Stimulated activated CD4-positive, alpha-beta T cell treated with anti-CD3 and anti-CD28 coated beads, Interleukin-1b, Interleukin-23, amount 100 ng/mL, for 24 hours (primary cell): ENCODE measurements around the gene GMIP.
"Not testable (repeated sequence)": the region's sequence is repeated elsewhere in the genome, so short reads cannot be mapped to it uniquely, and the experiment has no call there.

Source experiments
- DNase-seq, 4 experiments: peaks; one replicate each; pipeline ENCODE4 v3.0.0-alpha.2; 2020; ENCODE audit warnings: low read depth in 4 of 4, low spot score in 1 of 4

The GMIP gene, protein sequence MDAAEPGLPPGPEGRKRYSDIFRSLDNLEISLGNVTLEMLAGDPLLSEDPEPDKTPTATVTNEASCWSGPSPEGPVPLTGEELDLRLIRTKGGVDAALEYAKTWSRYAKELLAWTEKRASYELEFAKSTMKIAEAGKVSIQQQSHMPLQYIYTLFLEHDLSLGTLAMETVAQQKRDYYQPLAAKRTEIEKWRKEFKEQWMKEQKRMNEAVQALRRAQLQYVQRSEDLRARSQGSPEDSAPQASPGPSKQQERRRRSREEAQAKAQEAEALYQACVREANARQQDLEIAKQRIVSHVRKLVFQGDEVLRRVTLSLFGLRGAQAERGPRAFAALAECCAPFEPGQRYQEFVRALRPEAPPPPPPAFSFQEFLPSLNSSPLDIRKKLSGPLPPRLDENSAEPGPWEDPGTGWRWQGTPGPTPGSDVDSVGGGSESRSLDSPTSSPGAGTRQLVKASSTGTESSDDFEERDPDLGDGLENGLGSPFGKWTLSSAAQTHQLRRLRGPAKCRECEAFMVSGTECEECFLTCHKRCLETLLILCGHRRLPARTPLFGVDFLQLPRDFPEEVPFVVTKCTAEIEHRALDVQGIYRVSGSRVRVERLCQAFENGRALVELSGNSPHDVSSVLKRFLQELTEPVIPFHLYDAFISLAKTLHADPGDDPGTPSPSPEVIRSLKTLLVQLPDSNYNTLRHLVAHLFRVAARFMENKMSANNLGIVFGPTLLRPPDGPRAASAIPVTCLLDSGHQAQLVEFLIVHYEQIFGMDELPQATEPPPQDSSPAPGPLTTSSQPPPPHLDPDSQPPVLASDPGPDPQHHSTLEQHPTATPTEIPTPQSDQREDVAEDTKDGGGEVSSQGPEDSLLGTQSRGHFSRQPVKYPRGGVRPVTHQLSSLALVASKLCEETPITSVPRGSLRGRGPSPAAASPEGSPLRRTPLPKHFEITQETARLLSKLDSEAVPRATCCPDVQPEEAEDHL

GRCh38 chr19:19643158-19644053, at the start of gene GMIP:
Gene GMIP (minus strand): TSS chr19:19643657. CDS start chr19:19643529, 128 bp downstream.
- peak; percentile 73 to 82 (median 76) for DNase-seq

DNA sequence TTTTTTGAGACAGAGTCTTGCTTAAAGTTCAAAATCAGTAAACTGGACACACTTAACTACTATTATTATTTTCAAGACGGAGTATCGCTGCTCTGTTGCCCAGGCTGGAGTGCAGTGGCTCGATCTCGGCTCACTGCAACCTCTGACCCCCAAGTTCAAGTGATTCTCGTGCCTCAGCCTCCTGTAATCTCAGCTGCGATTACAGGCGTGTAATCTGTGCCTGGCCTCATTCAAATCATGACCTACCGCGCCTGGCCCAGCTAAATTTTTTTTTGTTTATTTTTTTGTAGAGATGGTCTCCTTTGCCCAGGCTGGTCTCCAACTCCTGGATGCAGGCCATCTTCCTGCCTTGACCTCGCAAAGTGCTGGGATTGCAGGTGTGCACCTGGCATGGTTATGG, 48.2 kb upstream of the GMIP start:
- DNase-seq = no peak

GRCh38 chr19:19689023-19689422, 45.6 kb upstream of the GMIP start:
- DNase-seq = not testable (repeated sequence)

GRCh38 chr19:19687090-19687489, 43.6 kb upstream of the GMIP start:
- no peak for DNase-seq

DNA sequence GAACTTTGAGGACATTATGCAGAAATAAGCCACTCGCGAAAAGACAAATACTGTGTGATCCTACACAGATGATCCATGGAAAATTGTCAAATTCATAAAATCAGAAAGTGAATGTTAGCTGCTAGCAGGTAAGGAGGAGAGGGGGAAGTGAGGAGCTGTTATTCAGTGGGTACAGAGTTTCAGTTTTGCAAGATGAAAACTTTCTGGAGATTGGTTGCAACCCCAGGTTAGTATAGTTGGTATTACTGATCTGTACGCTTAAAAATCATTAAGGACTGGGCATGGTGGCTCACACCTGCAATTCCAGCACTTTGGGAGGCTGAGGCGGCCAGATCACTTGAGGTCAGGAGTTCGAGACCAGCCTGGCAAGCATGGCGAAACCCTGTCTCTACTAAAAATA, 43.1 kb upstream of the GMIP start:
- DNase-seq = no peak

DNA sequence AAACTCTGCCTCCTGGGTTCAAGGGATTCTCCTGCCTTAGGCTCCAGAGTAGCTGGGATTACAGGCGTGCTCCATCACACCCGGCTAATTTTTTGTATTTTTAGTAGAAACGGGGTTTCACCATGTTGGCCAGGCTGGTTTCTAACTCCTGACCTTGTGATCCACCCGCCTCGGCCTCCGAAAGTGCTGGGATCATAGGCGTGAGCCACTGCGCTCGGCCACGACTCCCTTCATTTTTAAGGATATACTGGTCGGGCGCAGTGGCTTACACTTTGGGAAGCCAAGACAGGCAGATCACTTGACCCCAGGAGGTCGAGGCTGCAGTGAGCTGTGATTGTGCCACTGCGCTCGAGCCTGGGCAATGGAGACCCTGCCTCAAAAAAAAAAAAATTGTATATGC, 42.7 kb upstream of the GMIP start:
- not testable (repeated sequence) for DNase-seq

DNA sequence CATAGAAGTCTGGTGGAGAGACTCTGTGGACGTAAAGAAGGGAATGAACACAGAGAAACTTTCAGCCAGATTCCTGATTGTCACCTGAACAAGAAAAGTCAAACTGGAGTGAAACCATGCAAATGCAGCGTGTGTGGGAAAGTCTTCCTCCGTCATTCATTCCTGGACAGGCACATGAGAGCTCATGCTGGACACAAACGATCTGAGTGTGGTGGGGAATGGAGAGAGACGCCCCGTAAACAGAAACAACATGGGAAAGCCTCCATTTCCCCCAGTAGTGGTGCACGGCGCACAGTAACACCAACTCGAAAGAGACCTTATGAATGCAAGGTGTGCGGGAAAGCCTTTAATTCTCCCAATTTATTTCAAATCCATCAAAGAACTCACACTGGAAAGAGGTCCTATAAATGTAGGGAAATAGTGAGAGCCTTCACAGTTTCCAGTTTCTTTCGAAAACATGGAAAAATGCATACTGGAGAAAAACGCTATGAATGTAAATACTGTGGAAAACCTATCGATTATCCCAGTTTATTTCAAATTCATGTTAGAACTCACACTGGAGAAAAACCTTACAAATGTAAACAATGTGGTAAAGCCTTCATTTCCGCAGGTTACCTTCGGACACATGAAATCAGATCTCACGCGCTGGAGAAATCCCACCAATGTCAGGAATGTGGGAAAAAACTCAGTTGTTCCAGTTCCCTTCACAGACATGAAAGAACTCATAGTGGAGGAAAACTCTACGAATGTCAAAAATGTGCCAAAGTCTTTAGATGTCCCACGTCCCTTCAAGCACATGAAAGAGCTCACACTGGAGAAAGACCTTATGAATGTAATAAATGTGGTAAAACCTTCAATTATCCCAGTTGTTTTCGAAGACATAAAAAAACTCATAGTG, 36.0 kb upstream of the GMIP start:
- DNase-seq = no peak

DNA sequence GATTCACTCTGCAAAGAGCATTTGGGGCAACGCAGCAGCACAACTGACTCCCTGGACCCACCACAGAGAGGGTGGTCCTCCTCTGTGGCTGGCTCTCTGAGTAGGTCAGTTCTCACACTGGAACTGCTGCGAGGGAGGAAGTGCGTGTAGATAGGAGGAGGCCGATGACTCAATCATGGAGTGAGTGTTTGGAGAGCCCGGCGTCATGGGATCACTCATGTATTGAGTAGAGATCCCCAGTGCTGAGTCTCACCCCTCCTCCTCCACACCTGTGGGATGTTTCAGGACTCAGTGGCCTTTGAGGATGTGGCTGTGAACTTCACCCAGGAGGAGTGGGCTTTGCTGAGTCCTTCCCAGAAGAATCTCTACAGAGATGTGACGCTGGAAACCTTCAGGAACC, 34.1 kb upstream of the GMIP start:
- DNase-seq = no peak

GRCh38 chr19:19674315-19674714, 30.9 kb upstream of the GMIP start:
- no peak for DNase-seq

DNA sequence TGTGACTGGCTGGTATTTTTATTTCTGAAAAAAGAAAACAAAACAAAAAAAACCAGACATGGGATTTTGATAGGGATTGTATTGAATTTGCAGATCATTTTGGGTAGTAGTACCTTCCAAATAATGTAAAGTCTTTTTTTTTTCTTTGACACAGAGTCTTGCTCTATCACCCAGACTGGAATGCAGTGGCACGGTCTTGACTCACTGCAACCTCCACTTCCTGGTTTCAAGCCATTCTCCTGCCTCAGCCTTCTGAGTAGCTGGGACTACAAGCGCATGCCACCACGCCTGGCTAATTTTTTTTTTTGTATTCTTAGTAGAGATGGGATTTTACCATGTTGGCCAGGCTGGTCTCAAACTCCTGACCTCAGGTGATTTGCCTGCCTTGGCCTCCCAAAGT, 29.4 kb upstream of the GMIP start:
- DNase-seq = no peak

DNA sequence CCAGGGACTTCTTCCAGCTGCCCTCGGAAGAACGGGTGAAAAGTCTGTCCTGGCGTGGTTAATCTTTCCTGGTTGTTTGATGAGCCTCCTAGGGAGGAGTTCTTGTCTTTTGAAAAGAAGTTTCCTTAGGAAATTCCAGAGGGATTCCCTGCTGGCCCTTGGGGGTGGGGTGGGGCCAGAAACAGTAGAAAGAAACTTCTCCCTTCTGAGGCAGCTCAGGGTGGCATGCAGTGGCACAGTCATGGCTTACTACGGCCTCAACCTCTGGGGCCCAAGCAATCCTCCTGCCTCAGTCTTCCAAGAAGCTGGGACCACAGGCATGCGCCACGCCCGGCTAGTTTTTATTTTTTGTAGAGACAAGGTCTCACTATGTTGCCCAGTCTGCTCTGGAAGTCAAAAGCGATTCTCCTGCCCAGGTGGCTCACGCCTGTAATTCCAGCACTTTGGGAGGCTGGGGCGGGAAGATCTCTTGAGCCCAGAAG, 26.7 kb upstream of the GMIP start:
- no peak for DNase-seq

GRCh38 chr19:19668230-19669012, 25.0 kb upstream of the GMIP start, which contains the start of gene ZNF101:
Gene ZNF101 (plus strand): TSS chr19:19668839. CDS start chr19:19668964, 125 bp downstream.
- peak; percentile 80 to 96 (median 88) for DNase-seq

DNA sequence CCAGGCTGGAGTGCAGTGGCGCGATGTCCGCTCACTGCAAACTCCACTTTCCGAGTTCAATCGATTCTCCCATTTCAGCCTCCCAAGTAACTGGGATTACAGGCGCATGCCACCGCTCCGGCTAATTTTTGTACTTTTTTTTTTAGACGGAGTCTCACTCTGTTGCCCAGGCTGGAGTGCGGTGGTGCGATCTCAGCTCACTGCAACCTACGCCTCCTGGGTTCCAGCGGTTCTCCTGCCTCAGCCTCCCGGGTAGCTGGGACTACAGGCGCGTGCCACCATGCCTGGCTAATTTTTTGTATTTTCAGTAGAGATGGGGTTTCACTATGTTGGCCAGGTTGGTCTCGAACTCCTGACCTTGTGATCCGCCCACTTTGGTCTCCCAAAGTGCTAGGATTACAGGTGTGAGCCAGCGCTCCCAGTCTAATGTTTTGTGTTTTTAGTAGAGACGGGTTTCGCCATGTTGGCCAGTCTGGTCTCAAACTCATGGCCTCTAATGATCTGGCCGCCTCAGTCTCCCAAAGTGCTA, 22.0 kb upstream of the GMIP start:
- not testable (repeated sequence) for DNase-seq

- peak; percentile 75 to 88 (median 80) for DNase-seq
These were observed 20.0 kb upstream of the GMIP start, which contains the start of gene ATP13A1 for GRCh38 chr19:19663256-19664120. Gene ATP13A1 (minus strand): TSS chr19:19663676. CDS start chr19:19663666, 10 bp downstream.

- no peak for DNase-seq
These were observed 19.4 kb upstream of the GMIP start for GRCh38 chr19:19662871-19663255.

DNA sequence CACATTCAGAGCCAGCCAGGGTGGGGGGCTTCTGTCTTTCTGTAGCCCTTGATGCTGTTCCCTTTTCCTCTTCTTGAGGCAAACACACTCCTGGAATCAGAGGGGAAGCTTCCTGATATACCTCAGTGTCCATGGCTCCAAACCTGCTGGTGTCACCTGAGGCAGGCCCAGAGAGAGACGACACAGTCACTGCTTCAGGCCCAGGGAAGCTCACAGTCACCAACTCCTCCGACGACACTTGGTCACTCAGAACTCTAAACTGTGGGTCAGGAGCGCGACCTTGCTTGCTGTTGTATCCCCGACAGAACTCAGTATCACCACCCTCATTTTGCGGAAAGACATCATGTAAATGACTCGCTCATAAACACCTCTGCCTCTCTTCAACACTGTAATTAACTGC, 18.9 kb upstream of the GMIP start:
- no peak for DNase-seq

- DNase-seq = no peak
These were observed 18.3 kb upstream of the GMIP start for GRCh38 chr19:19661675-19662251.
